Calu3 (cell line): Measurements from ENCODE around the gene ITFG2. TPM values are rescaled to one million over a fixed set of nuclear protein-coding genes. Genes with fewer than 3 reads are reported as not detected.

Experiments used
- BruUV-seq: library from RNA; stranded (reverse); fragments of 400-500 nt; replicated peaks from 2 replicates; lab custom pipeline; 2021; lab: Mats Ljungman, UMichigan
- CTCF ChIA-PET: fragments of 300-600 bp; sonication (Branson Sonifier 250); formaldehyde crosslinking; loops from one replicate; lab custom pipeline; 2022; ENCODE audit warnings: antibody characterized with exemption; lab: Charles Lee
- DNase-seq: peaks from one replicate; pipeline ENCODE4 v3.0.0; 2022
- H3K27ac Mint-ChIP-seq: one replicate; pipeline ENCODE4 v1.8.0; 2022; ENCODE audit warnings: mixed read lengths; ENCODE audit not compliant: unreplicated experiment
- H3K27me3 Mint-ChIP-seq: one replicate; pipeline ENCODE4 v1.8.0; 2022; ENCODE audit warnings: mixed read lengths; ENCODE audit not compliant: unreplicated experiment
- H3K36me3 Mint-ChIP-seq: one replicate; pipeline ENCODE4 v1.8.0; 2022; ENCODE audit warnings: mild to moderate bottlenecking, moderate library complexity, mixed read lengths; ENCODE audit not compliant: insufficient read depth, unreplicated experiment
- H3K4me1 Mint-ChIP-seq: one replicate; pipeline ENCODE4 v1.8.0; 2022; ENCODE audit warnings: mild to moderate bottlenecking, low read depth, mixed read lengths; ENCODE audit not compliant: unreplicated experiment
- H3K4me3 Mint-ChIP-seq: one replicate; pipeline ENCODE4 v1.8.0; 2022; ENCODE audit warnings: mild to moderate bottlenecking, low read depth, moderate library complexity, mixed read lengths; ENCODE audit not compliant: unreplicated experiment
- H3K9me3 Mint-ChIP-seq: one replicate; pipeline ENCODE4 v1.8.0; 2022; ENCODE audit warnings: low read depth, mixed read lengths; ENCODE audit not compliant: unreplicated experiment
- CTCF ChIP-seq: fragments of 200-600 bp; IDR thresholded peaks from one replicate; pipeline ENCODE4 v1.8.0; 2022; ENCODE audit warnings: antibody characterized with exemption; ENCODE audit not compliant: unreplicated experiment
- intact Hi-C: fragments of 100-400 bp; cut with micrococcal nuclease; formaldehyde crosslinking; loops from one replicate; pipeline ENCODE4 v1.10.0; 2022; ENCODE audit not compliant: unreplicated experiment
- total RNA-seq: library from RNA; stranded (reverse); gene quantifications from 2 replicates; pipeline ENCODE4 v1.2.3, GENCODE V29; 2022

ITFG2 gene
- total RNA-seq, 1 experiment from 2014 or later, result 31.9 TPM

DNA sequence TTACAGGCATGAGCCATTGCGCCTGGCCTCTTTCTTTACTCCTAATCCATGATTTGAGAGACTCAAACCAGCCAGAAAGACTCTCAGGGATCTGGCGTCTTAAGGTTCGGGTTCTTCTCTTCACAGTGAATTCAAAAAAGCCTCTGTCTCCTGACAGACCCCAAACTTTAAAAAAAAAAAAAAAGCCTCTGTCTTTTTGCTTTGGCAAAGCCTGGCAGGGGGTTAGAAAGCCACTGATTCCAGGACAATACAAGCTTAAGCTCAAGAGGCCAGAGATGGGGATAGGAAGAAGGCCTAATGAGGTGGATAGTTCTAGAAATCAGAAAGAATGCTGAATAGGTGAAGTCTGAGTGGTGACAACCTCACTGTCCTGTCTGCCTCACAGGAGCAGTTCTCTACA, 13.6 kb downstream of the ITFG2 start:
- Mint-ChIP-seq H3K36me3 (peaks cover 7% of the 10 kb centered on the region), H3K4me3 (no peak overlapping the region), H3K9me3 (no peaks in the 10 kb centered on the region), H3K27ac (no peak overlapping the region), H3K27me3 (no peaks in the 10 kb centered on the region), H3K4me1 (no peaks in the 10 kb centered on the region)
- no peak for DNase-seq
- intact Hi-C loops, result no loop called here
- BruUV-seq, result no TSS peak
- CTCF ChIA-PET, result interaction anchor here (0.6 kb wide), 1 partner anchor 59 kb away, joined by 3 read pairs; no protein-coding TSS in a partner anchor
- TF ChIP-seq CTCF, result no peak

DNA sequence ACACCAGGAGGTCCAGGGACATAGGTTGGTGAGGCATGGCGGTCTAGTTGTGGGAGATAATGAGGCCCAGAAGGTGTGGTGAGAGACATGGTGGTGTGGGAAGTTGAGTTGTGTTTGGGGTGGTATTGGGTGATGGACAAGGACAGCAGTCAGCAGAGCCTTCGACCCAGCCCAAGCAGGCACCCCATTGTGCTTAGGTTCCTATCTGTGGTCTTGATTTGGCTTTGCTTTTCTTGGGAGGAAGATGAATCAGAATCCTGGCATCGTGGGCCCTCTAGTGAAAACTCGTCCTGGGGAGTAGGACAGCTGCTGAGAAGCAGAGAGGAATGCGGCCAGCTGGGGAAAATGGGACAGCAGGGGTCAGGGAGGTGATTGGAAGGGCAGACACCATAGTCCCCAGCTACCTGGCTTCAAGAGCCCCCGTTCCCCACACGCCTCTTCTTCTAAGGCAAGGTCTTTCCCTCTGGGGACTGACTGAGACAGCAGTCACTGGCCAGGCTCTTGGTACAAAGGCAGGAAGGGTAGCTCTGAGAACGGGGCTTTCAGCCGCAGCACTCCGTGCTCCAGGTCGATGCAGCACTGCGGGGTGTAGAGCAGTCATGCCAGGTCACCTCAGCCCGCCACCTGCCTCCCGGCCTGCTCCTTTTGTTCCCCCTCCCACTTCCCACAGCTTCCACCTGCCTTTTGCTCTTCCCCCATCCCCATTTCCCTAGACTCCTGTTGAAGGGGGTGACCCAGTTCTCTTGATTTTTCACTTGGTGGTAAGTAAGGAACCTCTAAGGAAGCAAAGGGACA, 14.4 kb downstream of the ITFG2 start:
- CTCF ChIA-PET, result interaction anchor here (0.7 kb wide), 1 partner anchor 29 kb away, joined by 3 read pairs; no protein-coding TSS in a partner anchor
- BruUV-seq, result no TSS peak
- peaks cover 7% of the 10 kb centered on the region for H3K36me3 Mint-ChIP-seq

DNA sequence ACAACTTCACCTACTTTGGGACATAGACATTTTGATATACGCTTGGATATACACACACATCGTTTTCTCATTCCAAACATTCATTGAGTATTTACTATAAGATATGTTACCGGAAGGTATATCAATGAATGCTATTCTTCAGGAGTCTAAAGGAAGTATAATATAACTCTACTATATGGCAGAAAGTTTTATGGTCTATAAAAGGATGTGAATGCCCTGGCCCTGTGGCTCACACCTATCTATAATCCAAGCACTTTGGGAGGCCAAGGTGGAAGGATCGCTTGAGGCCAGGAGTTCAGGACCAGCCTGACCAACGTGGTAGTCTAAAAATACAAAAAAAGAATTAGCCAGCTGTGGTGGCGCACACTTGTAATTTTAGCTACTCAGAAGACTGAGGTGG, 16.8 kb downstream of the ITFG2 start:
- DNase-seq, result no peak
- Mint-ChIP-seq H3K27me3 (no peaks in the 10 kb centered on the region), H3K27ac (no peak overlapping the region), H3K4me3 (no peak overlapping the region), H3K36me3 (no peaks in the 10 kb centered on the region), H3K4me1 (no peaks in the 10 kb centered on the region), H3K9me3 (no peaks in the 10 kb centered on the region)
- CTCF ChIA-PET, result no interaction called here
- intact Hi-C loops, result no loop called here
- no TSS peak for BruUV-seq
- TF ChIP-seq CTCF, result no peak

More for the DNA sequence above, 14.4 kb downstream of the ITFG2 start:
- no peak for DNase-seq
- no peaks in the 10 kb centered on the region for H3K4me1 Mint-ChIP-seq
- no peaks in the 10 kb centered on the region for H3K9me3 Mint-ChIP-seq
- H3K27me3 Mint-ChIP-seq, result no peaks in the 10 kb centered on the region
- intact Hi-C loops, result no loop called here
- no peak overlapping the region for H3K4me3 Mint-ChIP-seq
- TF ChIP-seq CTCF, result no peak
- no peak overlapping the region for H3K27ac Mint-ChIP-seq

DNA sequence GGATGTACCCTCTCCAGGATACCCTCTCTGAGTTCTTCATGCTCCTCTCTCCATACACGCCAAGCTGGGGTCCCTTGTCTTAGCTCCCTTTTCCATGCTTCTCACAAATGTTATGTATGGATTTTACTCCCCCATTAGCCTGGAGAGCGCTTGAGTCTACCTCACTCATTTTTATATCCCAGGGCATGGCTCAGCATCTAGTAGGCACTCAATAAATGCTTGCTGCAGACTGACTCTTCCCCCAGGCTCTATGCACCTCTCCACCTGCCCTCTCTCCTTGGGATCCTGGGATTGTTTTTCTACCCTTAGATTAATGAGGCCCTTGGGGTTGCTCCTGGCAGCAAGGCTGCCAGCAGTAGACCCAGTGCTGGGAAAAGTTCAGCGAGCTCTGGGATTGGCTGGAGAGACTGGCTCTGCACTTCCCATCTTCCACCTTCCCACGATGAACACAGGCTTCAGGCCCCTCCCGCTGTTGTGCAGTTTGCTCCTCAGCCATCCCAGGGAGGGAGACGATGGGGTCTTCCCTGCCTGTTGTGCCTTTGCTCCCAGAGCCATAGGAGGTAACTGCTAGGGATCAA, 20.2 kb downstream of the ITFG2 start:
- Mint-ChIP-seq H3K4me3 (no peak overlapping the region), H3K9me3 (no peaks in the 10 kb centered on the region), H3K27me3 (no peaks in the 10 kb centered on the region), H3K27ac (no peak overlapping the region), H3K4me1 (no peaks in the 10 kb centered on the region), H3K36me3 (no peaks in the 10 kb centered on the region)
- intact Hi-C loops, result no loop called here
- CTCF ChIA-PET, result no interaction called here
- BruUV-seq, result no TSS peak
- TF ChIP-seq CTCF, result no peak
- DNase-seq, result no peak
